Common myeloid progenitor, CD34-positive (primary cell): ENCODE results near the gene PPIE.

Experiments used
- CTCF ChIA-PET: fragments of 350-600 bp; sonication (Branson Sonifier 250); formaldehyde crosslinking; loops from one replicate; lab custom pipeline; 2021; ENCODE audit warnings: antibody characterized with exemption; lab: Charles Lee
- POLR2A ChIA-PET: fragments of 350-600 bp; sonication (Branson Sonifier 250); formaldehyde crosslinking; loops from one replicate; lab custom pipeline; 2021; ENCODE audit warnings: antibody characterized with exemption; lab: Charles Lee
- DNase-seq, 3 donors: peaks; one replicate each; pipeline versions ENCODE4 v3.0.0 to v3.0.0-alpha.2; 2013
- H3K27ac ChIP-seq, 2 experiments: 1 replicate in 1 of 2; 2 replicates in 1 of 2; pipeline ENCODE4 v1.7.0; 2013; ENCODE audit warnings: inconsistent platforms in 2 of 2, low read length in 2 of 2, mild to moderate bottlenecking in 2 of 2, low read depth in 1 of 2, moderate library complexity in 1 of 2; ENCODE audit not compliant: severe bottlenecking in 2 of 2, insufficient read depth in 1 of 2, poor library complexity in 1 of 2
- H3K27me3 ChIP-seq, 5 experiments: replicated peaks in 2 of 5; 1 replicate in 3 of 5; 2 replicates in 2 of 5; pipeline versions ENCODE4 v1.6.1 to v1.7.0; 2013; ENCODE audit warnings: low read length in 4 of 5, mild to moderate bottlenecking in 2 of 5, moderate library complexity in 2 of 5, inconsistent platforms in 1 of 5; ENCODE audit not compliant: insufficient read depth in 5 of 5, control insufficient read depth in 4 of 5
- H3K36me3 ChIP-seq, 4 experiments: 1 replicate in 2 of 4; 2 replicates in 2 of 4; pipeline versions ENCODE4 v1.6.1 to v1.7.0; 2013; ENCODE audit warnings: low read length in 3 of 4, control low read depth in 1 of 4, mild to moderate bottlenecking in 1 of 4; ENCODE audit not compliant: control insufficient read depth in 4 of 4, insufficient read depth in 4 of 4
- H3K4me1 ChIP-seq, 4 experiments: 1 replicate in 3 of 4; 2 replicates in 1 of 4; pipeline versions ENCODE4 v1.6.1 to v1.7.1; 2013; ENCODE audit warnings: low read length in 3 of 4, mild to moderate bottlenecking in 3 of 4, control low read depth in 1 of 4, inconsistent platforms in 1 of 4, moderate library complexity in 1 of 4; ENCODE audit not compliant: control insufficient read depth in 4 of 4, insufficient read depth in 4 of 4; ENCODE audit errors: control extremely low read depth in 1 of 4
- H3K4me3 ChIP-seq, 7 experiments: 1 replicate in 4 of 7; 2 replicates in 3 of 7; pipeline versions ENCODE4 v1.5.1 to v1.7.0; 2013; ENCODE audit warnings: mild to moderate bottlenecking in 7 of 7, low read length in 6 of 7, moderate library complexity in 6 of 7, inconsistent platforms in 2 of 7, low read depth in 2 of 7, control low read depth in 1 of 7; ENCODE audit not compliant: insufficient read depth in 4 of 7, control insufficient read depth in 1 of 7; ENCODE audit errors: extremely low read depth in 1 of 7
- H3K9me3 ChIP-seq, 5 experiments: 1 replicate in 4 of 5; 2 replicates in 1 of 5; pipeline versions ENCODE4 v1.6.1 to v1.7.1; 2013; ENCODE audit warnings: low read length in 4 of 5, mild to moderate bottlenecking in 2 of 5, inconsistent platforms in 1 of 5, low read depth in 1 of 5, moderate library complexity in 1 of 5; ENCODE audit not compliant: control insufficient read depth in 4 of 5, insufficient read depth in 2 of 5; ENCODE audit errors: control extremely low read depth in 1 of 5
- WGBS: methylation state at CpG from one replicate; pipeline ENCODE4 v1.1.5; 2013; ENCODE audit not compliant: insufficient coverage; 5-methylcytosine and 5-hydroxymethylcytosine counted together

PPIE gene

DNA sequence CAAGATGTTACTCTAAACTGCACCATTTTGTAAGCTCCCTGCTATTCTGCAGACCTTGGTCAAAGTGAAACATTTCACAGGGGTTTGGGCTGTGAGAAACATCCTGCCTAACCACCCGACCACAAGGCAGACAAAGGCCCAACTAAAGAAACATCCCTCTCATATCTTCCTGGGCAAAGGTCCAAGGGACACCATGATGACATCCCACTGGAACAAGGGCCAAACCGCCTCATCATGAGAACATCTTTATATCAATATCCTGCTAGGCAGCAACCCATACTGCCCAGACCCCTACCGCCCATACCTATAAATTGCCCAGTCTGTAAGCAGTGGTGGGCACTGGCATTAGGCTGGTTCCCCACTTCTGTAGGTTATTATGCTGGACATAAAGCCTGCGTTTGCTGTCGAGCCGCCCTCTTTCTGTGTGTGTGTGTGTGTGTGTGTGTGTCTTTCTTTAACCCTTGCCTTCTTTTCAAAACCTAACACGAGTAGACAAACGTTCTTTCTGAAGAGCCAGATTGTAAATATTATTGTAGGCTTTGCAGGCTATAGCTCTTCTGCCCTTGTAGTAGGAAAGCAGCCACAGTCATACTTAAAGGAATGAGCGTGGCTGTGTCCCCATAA, 1.0 kb upstream of the PPIE start:
- no peak overlapping the region for H3K27ac ChIP-seq
- POLR2A ChIA-PET: no interaction called here
- H3K27me3 ChIP-seq: peaks cover 5 to 26% (median 15%) of the 10 kb centered on the region in 5 experiments
- H3K9me3 ChIP-seq: no peaks in the 10 kb centered on the region
- peaks cover 5 to 15% (median 10%) of the 10 kb centered on the region in 4 experiments for H3K4me1 ChIP-seq
- peaks cover 6 to 25% (median 14%) of the 10 kb centered on the region in 4 experiments for H3K36me3 ChIP-seq
- no peak overlapping the region for H3K4me3 ChIP-seq
- CTCF ChIA-PET: interaction anchor here (1.0 to 1.5 kb wide), 4 partner anchors 10 to 62 kb away, joined by 3 to 4 read pairs (median 3); no protein-coding TSS in a partner anchor
- DNase-seq: no peak
- 94% methylated on average over 2 of the region's 9 CpGs for WGBS

DNA sequence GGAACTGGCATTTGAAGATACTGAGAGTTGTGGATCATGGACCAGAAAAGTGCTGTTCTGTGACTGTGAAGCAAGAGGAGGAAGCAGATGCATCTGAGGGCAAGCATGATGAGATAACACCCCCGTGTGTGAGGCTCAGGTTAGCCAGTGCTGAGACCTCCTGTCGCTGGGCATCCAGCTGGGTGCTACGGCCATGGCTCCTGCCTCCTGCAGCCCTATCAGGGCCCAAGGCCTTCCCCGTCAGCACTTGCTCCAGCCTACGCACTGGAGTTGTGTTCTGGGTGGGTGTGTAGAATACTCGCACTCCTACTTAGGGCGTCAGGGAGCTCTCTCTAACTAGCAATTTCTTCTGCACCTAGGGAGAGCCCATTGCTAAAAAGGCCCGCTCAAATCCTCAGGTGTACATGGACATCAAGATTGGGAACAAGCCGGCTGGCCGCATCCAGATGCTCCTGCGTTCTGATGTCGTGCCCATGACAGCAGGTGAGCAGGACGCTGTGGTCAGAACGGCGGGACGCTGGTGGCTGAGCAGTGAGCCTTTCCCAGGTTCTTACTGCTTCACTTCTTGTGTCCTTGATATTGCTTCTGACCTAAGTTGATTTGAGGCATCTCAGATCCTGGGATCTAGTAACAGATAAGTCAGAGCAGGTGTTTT, 6.5 kb downstream of the PPIE start:
- 99% methylated on average over 15 of the region's 16 CpGs for WGBS
- Histone ChIP-seq H3K36me3 (peaks cover 29 to 91% (median 71%) of the 10 kb centered on the region in 4 experiments), H3K9me3 (no peaks in the 10 kb centered on the region), H3K27me3 (no peaks in the 10 kb centered on the region), H3K27ac (no peak overlapping the region), H3K4me3 (no peak overlapping the region), H3K4me1 (no peaks in the 10 kb centered on the region)
- POLR2A ChIA-PET: no interaction called here
- DNase-seq: no peak
- CTCF ChIA-PET: no interaction called here

DNA sequence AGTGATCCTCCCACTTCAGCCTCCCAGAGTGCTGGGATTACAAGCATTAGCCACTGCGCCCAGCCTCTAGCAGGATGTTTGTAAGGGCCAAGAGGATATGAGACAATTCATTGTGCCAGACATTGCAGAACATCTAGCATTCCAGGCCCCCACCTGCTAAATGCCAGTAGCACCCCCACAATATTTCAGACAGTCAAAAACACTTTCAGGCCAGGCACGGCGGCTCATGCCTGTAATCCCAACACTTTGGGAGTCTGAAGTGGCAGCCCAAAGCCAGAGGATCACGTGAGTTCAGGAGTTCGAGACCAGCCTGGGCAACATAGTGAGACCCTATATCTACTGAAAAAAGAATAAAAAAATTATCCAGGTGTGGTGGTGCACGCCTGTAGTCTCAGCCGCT, 12.9 kb downstream of the PPIE start:
- Histone ChIP-seq H3K4me3 (no peak overlapping the region), H3K36me3 (peaks cover 14 to 95% (median 72%) of the 10 kb centered on the region in 4 experiments), H3K27ac (no peak overlapping the region), H3K27me3 (no peaks in the 10 kb centered on the region), H3K9me3 (no peaks in the 10 kb centered on the region), H3K4me1 (peaks cover 0 to 9% (median 3%) of the 10 kb centered on the region in 4 experiments)
- CTCF ChIA-PET: interaction anchor here (0.9 kb wide), 1 partner anchor 12 kb away, joined by 4 read pairs; no protein-coding TSS in a partner anchor
- POLR2A ChIA-PET: no interaction called here
- 97% methylated on average over 6 of the region's 7 CpGs for WGBS
- no peak for DNase-seq

DNA sequence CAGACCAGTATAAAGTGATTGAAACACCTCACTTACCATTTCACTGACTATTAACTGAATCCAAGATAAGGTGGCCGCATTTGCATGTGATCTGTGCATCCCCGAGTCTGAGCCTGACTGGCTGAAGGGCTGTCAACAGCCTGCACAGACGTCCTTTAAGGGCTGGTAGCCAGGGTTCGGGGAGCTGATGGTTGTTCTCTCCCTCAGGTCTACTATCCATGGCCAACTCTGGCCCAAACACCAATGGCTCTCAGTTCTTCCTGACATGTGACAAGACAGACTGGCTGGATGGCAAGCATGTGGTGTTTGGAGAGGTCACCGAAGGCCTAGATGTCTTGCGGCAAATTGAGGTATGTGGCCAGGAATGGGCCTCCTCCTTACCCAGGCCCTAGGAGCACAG, 14.0 kb downstream of the PPIE start:
- Histone ChIP-seq H3K27ac (no peak overlapping the region), H3K4me3 (no peak overlapping the region), H3K9me3 (no peaks in the 10 kb centered on the region), H3K27me3 (no peaks in the 10 kb centered on the region), H3K36me3 (peaks cover 13 to 86% (median 68%) of the 10 kb centered on the region in 4 experiments), H3K4me1 (peaks cover 0 to 19% (median 8%) of the 10 kb centered on the region in 4 experiments)
- DNase-seq: no peak
- 100% methylated on average over 4 of the region's 6 CpGs for WGBS
- CTCF ChIA-PET: interaction anchor here (0.9 to 1.0 kb wide), 2 partner anchors 13 to 51 kb away, joined by 3 to 4 read pairs; no protein-coding TSS in a partner anchor
- POLR2A ChIA-PET: no interaction called here

DNA sequence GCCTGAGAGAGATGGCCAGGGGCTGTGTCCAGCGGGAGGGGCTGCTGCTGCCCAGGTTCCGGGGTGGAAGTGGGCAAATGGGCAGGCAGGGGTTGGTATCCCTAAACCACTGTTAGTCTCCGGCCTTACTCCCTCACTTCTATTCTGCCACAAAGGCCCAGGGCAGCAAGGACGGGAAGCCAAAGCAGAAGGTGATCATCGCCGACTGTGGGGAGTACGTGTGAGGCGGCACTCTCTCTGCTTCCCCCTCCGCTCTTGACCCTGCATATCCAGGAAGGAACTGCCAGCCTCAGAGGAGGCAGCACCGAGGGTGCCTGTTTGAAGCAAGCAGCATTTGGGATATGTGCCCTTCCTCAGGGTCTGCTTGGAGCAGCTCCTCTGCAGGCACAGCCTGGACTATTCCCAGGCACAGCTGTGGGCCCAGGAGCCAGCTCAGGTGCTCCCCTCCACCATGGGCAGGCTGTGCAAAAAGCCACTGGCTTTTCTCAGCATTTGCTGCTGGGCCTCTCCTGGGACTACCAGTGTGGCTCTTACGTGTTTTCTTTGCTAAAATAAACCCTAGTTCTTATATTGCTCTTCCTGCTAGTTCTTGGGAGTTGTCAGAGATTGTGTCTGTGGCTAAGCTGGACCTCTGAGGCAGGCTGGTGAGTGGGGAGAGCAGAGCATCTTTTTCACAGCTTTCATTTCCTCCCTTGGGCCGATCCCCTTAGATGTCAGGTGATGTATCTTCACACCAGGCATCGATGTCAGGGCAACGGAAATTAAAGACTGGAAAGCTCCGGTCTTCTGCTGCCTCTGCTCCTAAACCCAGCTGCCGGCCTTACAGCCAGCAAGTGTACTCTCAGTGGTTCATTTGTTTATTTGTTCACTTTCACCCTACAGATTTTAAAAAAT, 14.7 kb downstream of the PPIE start:
- Histone ChIP-seq H3K27me3 (no peaks in the 10 kb centered on the region), H3K9me3 (no peaks in the 10 kb centered on the region), H3K36me3 (peaks cover 14 to 86% (median 69%) of the 10 kb centered on the region in 4 experiments), H3K27ac (no peak overlapping the region), H3K4me1 (peaks cover 0 to 23% (median 9%) of the 10 kb centered on the region in 4 experiments), H3K4me3 (no peak overlapping the region)
- CTCF ChIA-PET: interaction anchor here (1.0 kb wide), 1 partner anchor 52 kb away, joined by 3 read pairs; no protein-coding TSS in a partner anchor
- 96% methylated on average over 14 of the region's 16 CpGs for WGBS
- no peak for DNase-seq
- POLR2A ChIA-PET: no interaction called here

DNA sequence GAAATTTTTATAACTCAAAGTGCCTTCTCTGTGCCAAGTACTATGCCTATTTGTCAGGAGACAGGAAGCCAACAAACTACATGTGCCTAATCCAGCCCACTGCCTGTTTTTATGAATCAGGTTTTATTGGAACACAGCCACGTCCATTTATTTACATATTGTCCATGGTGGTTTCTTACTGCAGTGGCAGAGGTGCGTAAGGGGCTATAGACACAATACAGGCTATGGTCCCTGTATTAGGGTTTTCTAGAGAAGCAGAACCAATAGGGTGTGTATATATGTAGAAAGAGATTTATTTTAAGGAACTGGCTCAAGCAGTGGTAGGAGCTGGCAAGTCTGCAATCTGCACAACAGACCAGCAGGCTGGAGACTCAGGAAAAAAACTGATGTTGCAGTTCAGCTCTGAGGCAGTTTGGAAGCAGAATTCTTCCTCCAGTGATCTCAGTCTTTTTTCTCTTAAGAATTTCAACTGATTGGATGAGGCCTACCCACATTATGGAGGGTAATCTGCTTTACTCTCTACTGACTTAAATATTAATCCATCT, 15.4 kb downstream of the PPIE start:
- DNase-seq: no peak
- Histone ChIP-seq H3K27me3 (no peaks in the 10 kb centered on the region), H3K4me1 (peaks cover 0 to 23% (median 9%) of the 10 kb centered on the region in 4 experiments), H3K4me3 (no peak overlapping the region), H3K9me3 (no peaks in the 10 kb centered on the region), H3K36me3 (peaks cover 16 to 83% (median 67%) of the 10 kb centered on the region in 4 experiments), H3K27ac (no peak overlapping the region)
- POLR2A ChIA-PET: no interaction called here
- 86% methylated on average over 2 of the region's 2 CpGs for WGBS
- CTCF ChIA-PET: interaction anchor here (0.8 kb wide), 1 partner anchor 124 kb away, joined by 3 read pairs; no protein-coding TSS in a partner anchor
